Endothelial cell of umbilical vein (primary cell): Measurements from ENCODE around the gene TAAR9. TPM values are rescaled to one million over a fixed set of nuclear protein-coding genes. Genes with fewer than 3 reads are reported as not detected.

Experiments
- BruUV-seq: library from RNA; stranded (reverse); fragments of 400-500 nt; replicated peaks from 2 replicates; lab custom pipeline; 2021; lab: Mats Ljungman, UMichigan
- CTCF ChIA-PET: fragments of 300-600, 350-600 bp; sonication (Branson Sonifier 250); formaldehyde crosslinking; loops from one replicate; lab custom pipeline; 2021; ENCODE audit warnings: antibody characterized with exemption, inconsistent platforms; lab: Charles Lee
- POLR2A ChIA-PET: fragments of 300-600, 350-600 bp; sonication (Branson Sonifier 250); formaldehyde crosslinking; loops from one replicate; lab custom pipeline; 2021; ENCODE audit warnings: antibody characterized with exemption, inconsistent platforms; lab: Charles Lee
- DNase-seq: peaks from one replicate; pipeline ENCODE4 v3.0.0-alpha.2; 2011; ENCODE audit warnings: low read depth, low spot score
- FAIRE-seq: peaks from 2 replicates; lab custom pipeline; 2011; peaks lifted over from hg19 to GRCh38; lab: Jason Lieb, UNC
- H2AFZ ChIP-seq: 2 replicates; pipeline ENCODE4 v1.6.0; 2012; ENCODE audit warnings: low read depth, low read length, control low read depth, inconsistent platforms
- H3K27ac ChIP-seq: 2 replicates; pipeline ENCODE4 v1.5.1; 2011; ENCODE audit warnings: low read depth, mild to moderate bottlenecking, control low read depth, low read length, moderate library complexity; ENCODE audit not compliant: insufficient read depth
- H3K27me3 ChIP-seq, 2 experiments: 2 replicates each; pipeline versions ENCODE4 v1.6.0 to v1.6.1; 2011; ENCODE audit warnings: low read length in 2 of 2, mixed read lengths in 1 of 2; ENCODE audit not compliant: control insufficient read depth in 2 of 2, insufficient read depth in 2 of 2
- H3K36me3 ChIP-seq, 2 experiments: 2 replicates in 1 of 2; 3 replicates in 1 of 2; pipeline ENCODE4 v1.5.1; 2011; ENCODE audit warnings: low read length in 2 of 2, mild to moderate bottlenecking in 1 of 2, moderate library complexity in 1 of 2; ENCODE audit not compliant: control insufficient read depth in 2 of 2, insufficient read depth in 2 of 2; ENCODE audit errors: extremely low read depth in 1 of 2
- H3K4me1 ChIP-seq: 3 replicates; pipeline ENCODE4 v1.5.1; 2011; ENCODE audit warnings: mild to moderate bottlenecking, low read length; ENCODE audit not compliant: control insufficient read depth, insufficient read depth; ENCODE audit errors: extremely low read depth
- H3K4me2 ChIP-seq: 2 replicates; pipeline ENCODE4 v1.6.1; 2011; ENCODE audit warnings: low read length, control low read depth, mixed read lengths; ENCODE audit not compliant: insufficient read depth
- H3K4me3 ChIP-seq, 3 experiments: fragments of 200-600 bp in 1 of 3; sonication (generic), shearing (Covaris generic) in 1 of 3; replicated peaks in 1 of 3; 2 replicates each; pipeline ENCODE4 v1.5.1; 2011 to 2016; ENCODE audit warnings: control low read depth in 3 of 3, low read length in 3 of 3, mild to moderate bottlenecking in 2 of 3, inconsistent platforms in 1 of 3, low read depth in 1 of 3, moderate library complexity in 1 of 3; ENCODE audit not compliant: insufficient read depth in 1 of 3
- H3K79me2 ChIP-seq: 2 replicates; pipeline ENCODE4 v1.6.0; 2012; ENCODE audit warnings: low read length, inconsistent platforms; ENCODE audit not compliant: control insufficient read depth, insufficient read depth
- H3K9ac ChIP-seq: replicated peaks from 2 replicates; pipeline ENCODE3; 2011; ENCODE audit warnings: low read length, control low read depth; ENCODE audit not compliant: insufficient read depth; ENCODE audit errors: extremely low read depth
- H3K9me1 ChIP-seq: replicated peaks from 3 replicates; pipeline ENCODE4 v1.6.0; 2011; ENCODE audit warnings: mild to moderate bottlenecking, low read length; ENCODE audit not compliant: control insufficient read depth, insufficient read depth; ENCODE audit errors: extremely low read depth
- H3K9me3 ChIP-seq: replicated peaks from 2 replicates; pipeline ENCODE4 v1.5.1; 2012; ENCODE audit warnings: low read length, inconsistent platforms; ENCODE audit not compliant: control insufficient read depth, insufficient read depth
- H4K20me1 ChIP-seq: replicated peaks from 2 replicates; pipeline ENCODE3; 2011; ENCODE audit warnings: mild to moderate bottlenecking, low read length; ENCODE audit not compliant: control insufficient read depth, insufficient read depth; ENCODE audit errors: extremely low read depth
- CTCF ChIP-seq, 2 donors: IDR thresholded peaks; 1 replicate in 1 of 2; 2 replicates in 1 of 2; pipeline ENCODE4 v1.5.1; 2011; ENCODE audit warnings: low read length in 2 of 2, mild to moderate bottlenecking in 2 of 2, moderate library complexity in 2 of 2, control low read depth in 1 of 2, inconsistent platforms in 1 of 2, low read depth in 1 of 2; ENCODE audit not compliant: insufficient read depth in 1 of 2; ENCODE audit errors: extremely low read depth in 1 of 2
- EZH2 ChIP-seq: IDR thresholded peaks from 2 replicates; pipeline ENCODE4 v1.6.1; 2012; ENCODE audit warnings: borderline replicate concordance, low read depth, mild to moderate bottlenecking, moderate library complexity, low read length, inconsistent platforms; ENCODE audit not compliant: severe bottlenecking
- FOS ChIP-seq: IDR thresholded peaks from 2 replicates; pipeline ENCODE4 v1.6.1; 2011; ENCODE audit warnings: mild to moderate bottlenecking, low read length, moderate library complexity, borderline replicate concordance; ENCODE audit not compliant: insufficient read depth
- JUN ChIP-seq: IDR thresholded peaks from 2 replicates; pipeline ENCODE4 v1.6.1; 2011; ENCODE audit warnings: borderline replicate concordance, low read depth; ENCODE audit not compliant: insufficient read length, insufficient read depth
- MAX ChIP-seq: IDR thresholded peaks from 2 replicates; pipeline ENCODE4 v1.6.1; 2011; ENCODE audit not compliant: insufficient read depth, insufficient read length
- MYC ChIP-seq: IDR thresholded peaks from one replicate; pipeline ENCODE4 v1.6.1; 2011; ENCODE audit warnings: mild to moderate bottlenecking, low read depth, low read length
- POLR2A ChIP-seq: IDR thresholded peaks from 2 replicates; pipeline ENCODE4 v1.6.1; 2012; ENCODE audit warnings: low read depth, mild to moderate bottlenecking, control low read depth, low read length
- POLR2AphosphoS5 ChIP-seq: IDR thresholded peaks from 2 replicates; pipeline ENCODE4 v1.6.1; 2012; ENCODE audit warnings: low read depth, mild to moderate bottlenecking, control low read depth, low read length, moderate library complexity; ENCODE audit not compliant: insufficient read depth
- dilution Hi-C: fragments of 300-500 bp; cut with MboI; formaldehyde crosslinking; loops from one replicate; pipeline ENCODE4 v1.15.0; 2019; ENCODE audit warnings: low sequenced_read_pairs; ENCODE audit not compliant: extremely low pct_ligation_motif_present
- intact Hi-C: fragments of 100-400 bp; cut with micrococcal nuclease; formaldehyde crosslinking; loops from one replicate; pipeline ENCODE4 v1.10.0; 2022
- polyA plus RNA-seq, 4 experiments: library from polyadenylated mRNA; depleted of rRNA in 3 of 4; stranded (reverse) in 3 of 4; unstranded in 1 of 4; fragments of >200 nt; gene quantifications; 2 replicates each; pipeline versions ENCODE4 v1.2.1 to v1.2.3, GENCODE V29; 2011 to 2012; ENCODE audit warnings: missing spikeins in 1 of 4
- total RNA-seq: library from RNA; stranded (reverse); gene quantifications from 2 replicates; pipeline ENCODE4 v1.2.3, GENCODE V29; 2021

Gene TAAR9
- total and polyA plus RNA-seq, 2 donors (not counting 3 experiments of a cell fraction or from before 2014, with no cell fraction given) = not detected

- dilution Hi-C loops = no loop called here
Measured at GRCh38 chr6:132499757-132500156, 38.3 kb upstream of the TAAR9 start.

More at GRCh38 chr6:132499757-132500156, 38.3 kb upstream of the TAAR9 start:
- no peak for FAIRE-seq
- no peaks in the 10 kb centered on the region for H3K9me1 ChIP-seq
- CTCF ChIA-PET = no interaction called here
- DNase-seq = no peak
- POLR2A ChIA-PET = no interaction called here
- H3K79me2 ChIP-seq = peaks cover 53% of the 10 kb centered on the region
- H3K36me3 ChIP-seq = peaks cover 7 to 10% of the 10 kb centered on the region in 2 experiments
- no peaks in the 10 kb centered on the region for H3K27me3 ChIP-seq
- no peak overlapping the region for H2AFZ ChIP-seq
- peaks cover 11% of the 10 kb centered on the region for H3K4me1 ChIP-seq
- H3K4me2 ChIP-seq = no peak overlapping the region
- no peak overlapping the region for H3K27ac ChIP-seq
- H3K4me3 ChIP-seq = no peak overlapping the region
- intact Hi-C loops = no loop called here
- no peaks in the 10 kb centered on the region for H4K20me1 ChIP-seq
- no TSS peak for BruUV-seq
- H3K9ac ChIP-seq = no peak overlapping the region
- H3K9me3 ChIP-seq = no peaks in the 10 kb centered on the region
- TF ChIP-seq JUN (no peak), MAX (no peak), MYC (no peak), FOS (no peak), POLR2A (no peak), POLR2AphosphoS5 (no peak), EZH2 (no peak), CTCF (IDR thresholded peaks at IDR 0.05; ENCODE audit: extremely low read depth in 1 of 2, insufficient read depth in 1 of 2, low read depth in 1 of 2, low read length in 2 of 2) (no peak)
